Measurements from ENCODE around the gene DUSP6.
A peak's percentile ranks its signal among the peaks of the same experiment; 100 is the strongest.
"Not testable (repeated sequence)": the region's sequence is repeated elsewhere in the genome, so short reads cannot be mapped to it uniquely, and the experiment has no call there.

Gene DUSP6

DNA sequence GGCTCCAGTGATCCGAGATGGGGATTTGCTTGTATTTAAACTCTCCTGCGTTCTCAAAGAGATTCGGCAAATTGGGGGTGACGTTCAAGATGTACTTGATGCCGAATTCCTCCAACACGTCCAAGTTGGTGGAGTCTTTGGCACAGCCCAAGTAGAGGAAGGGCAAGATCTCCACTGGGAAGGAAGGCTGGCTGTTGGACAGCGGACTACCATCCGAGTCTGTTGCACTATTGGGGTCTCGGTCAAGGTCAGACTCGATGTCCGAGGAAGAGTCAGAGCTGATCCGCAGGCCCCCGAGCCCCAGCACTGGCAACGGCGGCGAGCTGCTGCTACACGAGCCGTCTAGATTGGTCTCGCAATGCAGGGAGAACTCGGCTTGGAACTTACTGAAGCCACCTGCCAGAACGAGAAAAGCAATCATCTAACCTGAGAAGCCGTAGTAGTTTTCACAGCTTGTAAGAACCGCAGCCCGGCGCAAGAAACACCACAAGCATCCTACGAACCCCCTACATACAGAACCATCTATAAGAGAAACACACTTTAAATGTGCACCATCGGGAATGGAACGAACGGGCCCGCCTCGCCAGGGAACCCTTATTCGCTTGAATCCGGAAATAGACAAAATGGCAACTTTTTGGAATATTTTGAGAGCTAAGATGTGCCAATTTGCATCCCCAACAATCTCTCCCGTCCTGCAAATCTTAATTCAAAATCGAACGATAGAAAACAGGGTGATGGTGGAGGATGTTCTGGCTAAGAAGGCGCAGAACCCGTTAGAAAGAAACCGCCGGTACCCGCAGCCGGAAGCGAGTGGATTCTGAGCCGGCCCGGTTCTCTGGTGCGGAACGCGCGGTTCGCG, 1.4 kb downstream of the DUSP6 start:
- DNase-seq: no peak

DNA sequence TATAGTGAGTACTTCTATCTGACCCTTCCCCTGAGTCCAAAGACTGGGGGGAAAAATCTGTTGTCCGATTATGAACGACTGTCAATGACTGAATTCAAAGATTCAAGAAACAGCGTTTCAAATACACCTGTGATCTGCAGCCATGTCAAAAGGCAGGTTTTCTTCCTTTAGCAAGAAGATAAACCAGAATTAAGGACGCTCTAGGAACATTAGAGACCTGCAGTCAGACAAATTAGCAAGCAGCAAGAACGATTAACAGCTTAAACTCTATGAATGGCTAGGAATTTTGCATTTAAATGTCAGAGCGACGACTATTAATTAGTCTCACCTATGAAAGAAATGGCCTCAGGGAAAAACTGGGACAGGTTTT, 2.1 kb downstream of the DUSP6 start:
- no peak for DNase-seq

DNA sequence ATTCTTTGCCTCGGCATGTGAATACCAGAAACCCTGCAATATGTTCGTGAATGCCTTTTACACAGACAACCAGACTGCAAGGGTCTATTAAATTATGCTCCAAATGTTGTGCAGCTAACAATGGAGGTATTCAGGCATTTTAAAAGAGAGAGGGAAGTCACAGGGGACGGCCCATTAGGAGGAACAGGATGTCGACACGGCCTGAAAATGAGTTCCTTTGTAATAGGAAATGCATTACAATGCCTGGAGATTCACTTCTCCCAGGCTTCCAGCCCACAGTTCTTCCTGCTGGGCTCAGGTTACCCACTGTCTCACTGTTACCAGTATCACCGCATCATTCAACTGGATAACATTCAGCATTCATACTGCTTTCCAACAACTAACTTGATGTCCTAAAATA, 2.5 kb downstream of the DUSP6 start:
- peak; percentile 48 for DNase-seq

GRCh38 chr12:89348894-89349699, 3.2 kb downstream of the DUSP6 start:
- no peak for DNase-seq

DNA sequence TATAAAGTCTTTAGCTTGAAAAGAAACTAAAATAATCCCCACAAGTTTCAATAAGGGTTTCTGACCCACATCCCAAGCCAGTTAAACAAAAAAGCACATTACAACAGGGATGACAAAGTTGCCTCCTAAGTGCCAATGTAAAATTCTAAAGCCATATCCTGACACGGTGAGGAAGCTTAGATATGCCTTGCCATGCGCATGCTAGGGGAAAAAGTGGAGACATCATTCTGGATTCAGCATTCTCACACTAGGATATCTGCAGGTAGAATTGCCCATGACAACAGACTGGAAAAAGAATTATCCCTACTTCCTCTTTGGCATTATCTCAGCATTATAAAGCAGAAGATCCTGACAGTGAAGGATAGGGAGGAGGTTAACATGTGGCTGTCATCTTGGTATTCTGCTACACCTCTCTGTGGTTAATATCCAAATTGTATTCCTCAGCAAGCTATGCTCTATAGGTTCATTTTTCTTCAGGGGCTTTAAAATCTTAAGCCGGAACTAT, 4.9 kb downstream of the DUSP6 start:
- no peak for DNase-seq

- DNase-seq: no peak
These were observed 5.5 kb downstream of the DUSP6 start for GRCh38 chr12:89346741-89347324.

GRCh38 chr12:89345830-89346740, 6.2 kb downstream of the DUSP6 start:
- DNase-seq: no peak

GRCh38 chr12:89345376-89345775, 6.9 kb downstream of the DUSP6 start:
- DNase-seq: no peak

GRCh38 chr12:89344862-89345202, 7.5 kb downstream of the DUSP6 start:
- DNase-seq: no peak

- no peak for DNase-seq
These were observed 8.0 kb downstream of the DUSP6 start for GRCh38 chr12:89344043-89344861.

DNA sequence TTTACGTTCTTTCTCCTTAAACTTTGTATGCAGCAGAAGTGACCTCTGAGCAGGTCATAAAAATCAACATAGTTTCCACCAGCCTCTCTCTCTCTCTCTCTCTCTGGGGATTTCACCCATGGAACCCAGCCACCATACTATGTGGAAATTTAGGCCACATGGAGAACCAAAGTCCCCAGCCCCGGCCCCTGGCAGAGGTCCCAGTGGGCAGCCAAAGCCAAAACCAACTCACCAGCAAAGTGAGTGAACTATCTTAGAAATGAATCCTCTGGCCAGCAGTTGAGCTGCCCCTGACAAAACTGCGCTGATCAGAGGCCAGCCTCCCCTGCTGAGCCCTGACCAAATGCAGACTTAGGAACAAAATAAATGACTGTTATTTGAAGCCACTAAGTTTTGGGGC, 9.2 kb downstream of the DUSP6 start:
- DNase-seq: no peak

DNA sequence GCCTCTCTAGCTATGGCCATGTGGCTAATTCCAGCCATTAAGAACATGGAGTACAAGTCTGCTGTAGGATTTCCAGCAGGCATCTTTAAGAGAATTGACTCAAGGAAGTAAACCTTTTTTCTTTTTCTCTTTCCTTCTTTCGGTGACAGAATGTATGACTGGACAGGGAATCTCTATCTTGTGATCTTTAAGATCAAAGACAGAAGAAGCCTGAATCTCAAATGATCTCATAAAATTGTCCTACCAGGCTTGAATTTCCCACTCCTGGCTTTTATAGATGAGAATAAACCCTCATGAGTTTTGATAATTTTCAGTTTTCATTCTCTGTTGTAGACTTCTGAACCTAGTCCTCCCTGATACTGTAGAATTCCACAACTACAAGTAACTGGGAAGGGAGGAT, 11.4 kb downstream of the DUSP6 start:
- DNase-seq: no peak

- no peak for DNase-seq
These were observed 12.8 kb downstream of the DUSP6 start for GRCh38 chr12:89339526-89339925.

DNA sequence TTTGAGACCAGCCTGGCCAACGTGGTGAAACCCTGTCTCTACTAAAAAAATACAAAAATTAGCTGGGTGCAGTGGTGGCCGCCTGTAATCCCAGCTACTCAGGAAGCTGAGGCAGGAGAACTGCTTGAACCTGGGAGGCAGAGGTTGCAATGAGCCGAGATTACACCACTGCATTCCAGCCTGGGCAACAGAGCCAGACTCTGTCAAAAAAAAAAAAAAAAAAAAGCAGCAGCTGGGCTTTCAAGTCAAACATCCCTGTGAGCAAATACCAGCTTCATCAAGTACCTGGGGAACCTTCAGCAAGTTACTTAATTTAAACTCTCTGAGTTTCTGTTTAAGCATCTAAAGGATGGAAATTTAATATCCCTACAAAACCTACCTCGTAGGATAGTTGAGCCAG, 15.2 kb downstream of the DUSP6 start:
- DNase-seq: not testable (repeated sequence)

DNA sequence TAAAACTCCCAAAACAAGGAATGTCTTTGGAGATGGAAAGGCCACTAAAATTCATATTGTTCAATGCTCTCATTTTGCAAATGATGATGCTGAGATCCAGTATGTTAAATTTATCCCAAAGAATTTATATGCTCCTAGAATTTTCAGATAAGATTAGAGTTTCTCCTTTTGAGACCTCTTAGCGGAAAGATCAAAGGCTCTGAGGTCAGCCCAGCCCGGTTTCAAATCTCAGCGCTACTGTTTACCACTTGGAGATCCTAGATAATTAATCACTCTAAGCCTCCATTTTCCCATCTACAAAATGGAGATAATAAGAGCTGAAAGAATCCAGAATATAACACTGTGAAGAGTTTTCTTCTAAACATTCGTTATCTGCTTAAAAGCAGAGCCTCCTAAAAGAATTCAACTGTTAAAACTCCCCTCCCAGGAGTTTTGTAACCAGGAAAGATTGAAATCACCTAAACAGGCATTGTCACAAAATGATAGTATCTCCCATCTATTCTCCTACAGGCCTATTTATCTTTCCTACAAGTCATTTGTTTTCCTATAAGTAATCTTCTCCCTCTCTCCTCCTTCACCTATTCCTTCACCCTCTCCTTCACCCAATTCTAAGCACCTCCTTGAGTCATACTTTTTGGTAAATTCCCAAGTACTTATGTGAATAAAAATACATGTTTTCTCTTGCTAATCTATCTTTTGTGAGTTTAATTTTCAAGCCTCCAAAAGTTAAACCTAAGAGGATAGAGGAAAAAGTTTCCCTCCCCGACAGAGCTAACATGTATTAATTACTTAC, 16.7 kb downstream of the DUSP6 start:
- no peak for DNase-seq

GRCh38 chr12:89334548-89335169, 17.6 kb downstream of the DUSP6 start:
- DNase-seq: no peak

- DNase-seq: no peak
These were observed 18.6 kb downstream of the DUSP6 start for GRCh38 chr12:89333564-89334252.

DNA sequence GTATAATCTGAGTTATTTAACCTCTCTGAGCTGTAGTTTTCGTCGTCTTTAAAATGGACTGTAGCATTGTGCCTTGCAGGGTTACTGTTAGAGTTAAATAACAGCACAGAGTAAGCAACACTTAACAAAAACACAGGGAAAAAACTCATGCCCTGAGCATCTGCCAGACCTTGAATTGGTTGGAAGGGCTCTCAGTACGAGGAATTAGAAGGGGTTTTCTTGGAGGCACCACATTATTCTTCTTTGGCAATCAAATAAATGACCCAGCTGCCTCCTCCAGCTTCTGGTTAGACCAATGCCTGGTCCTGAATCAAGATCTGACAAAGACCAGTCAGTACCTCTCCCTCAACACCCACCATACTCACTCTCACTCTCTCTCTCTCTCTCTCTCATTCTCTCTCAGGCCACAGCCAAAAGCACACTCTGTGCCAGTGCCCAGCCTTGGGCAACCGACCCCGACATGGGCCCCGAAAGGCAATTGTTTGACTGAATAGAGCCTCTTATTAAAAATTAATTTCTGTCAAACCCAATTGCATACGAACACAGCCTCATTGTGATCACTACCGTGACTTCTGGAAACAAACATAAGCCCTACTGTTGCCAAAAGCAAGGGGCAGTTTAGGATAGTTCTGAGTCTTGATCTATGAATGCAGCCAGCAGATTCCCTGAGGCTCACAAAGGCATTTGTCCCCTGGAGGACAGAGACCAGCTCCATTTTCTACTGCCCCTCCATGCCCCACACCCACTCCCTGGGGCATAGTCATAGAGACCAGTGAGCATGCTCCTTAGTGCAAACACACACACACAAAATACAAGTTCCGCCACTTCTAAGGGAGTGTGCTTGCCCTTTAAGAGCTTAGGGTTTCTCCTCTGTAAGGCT, 23.9 kb downstream of the DUSP6 start:
- no peak for DNase-seq

Data from NCI-H1048 (cell line).